ENCODE data around the gene UHMK1.
"Not testable (repeated sequence)": the region's sequence is repeated elsewhere in the genome, so short reads cannot be mapped to it uniquely, and the experiment has no call there.

Gene UHMK1, protein sequence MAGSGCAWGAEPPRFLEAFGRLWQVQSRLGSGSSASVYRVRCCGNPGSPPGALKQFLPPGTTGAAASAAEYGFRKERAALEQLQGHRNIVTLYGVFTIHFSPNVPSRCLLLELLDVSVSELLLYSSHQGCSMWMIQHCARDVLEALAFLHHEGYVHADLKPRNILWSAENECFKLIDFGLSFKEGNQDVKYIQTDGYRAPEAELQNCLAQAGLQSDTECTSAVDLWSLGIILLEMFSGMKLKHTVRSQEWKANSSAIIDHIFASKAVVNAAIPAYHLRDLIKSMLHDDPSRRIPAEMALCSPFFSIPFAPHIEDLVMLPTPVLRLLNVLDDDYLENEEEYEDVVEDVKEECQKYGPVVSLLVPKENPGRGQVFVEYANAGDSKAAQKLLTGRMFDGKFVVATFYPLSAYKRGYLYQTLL
- 204 to 535 (median 372) reads per million in 17 experiments for total RNA-seq

DNA sequence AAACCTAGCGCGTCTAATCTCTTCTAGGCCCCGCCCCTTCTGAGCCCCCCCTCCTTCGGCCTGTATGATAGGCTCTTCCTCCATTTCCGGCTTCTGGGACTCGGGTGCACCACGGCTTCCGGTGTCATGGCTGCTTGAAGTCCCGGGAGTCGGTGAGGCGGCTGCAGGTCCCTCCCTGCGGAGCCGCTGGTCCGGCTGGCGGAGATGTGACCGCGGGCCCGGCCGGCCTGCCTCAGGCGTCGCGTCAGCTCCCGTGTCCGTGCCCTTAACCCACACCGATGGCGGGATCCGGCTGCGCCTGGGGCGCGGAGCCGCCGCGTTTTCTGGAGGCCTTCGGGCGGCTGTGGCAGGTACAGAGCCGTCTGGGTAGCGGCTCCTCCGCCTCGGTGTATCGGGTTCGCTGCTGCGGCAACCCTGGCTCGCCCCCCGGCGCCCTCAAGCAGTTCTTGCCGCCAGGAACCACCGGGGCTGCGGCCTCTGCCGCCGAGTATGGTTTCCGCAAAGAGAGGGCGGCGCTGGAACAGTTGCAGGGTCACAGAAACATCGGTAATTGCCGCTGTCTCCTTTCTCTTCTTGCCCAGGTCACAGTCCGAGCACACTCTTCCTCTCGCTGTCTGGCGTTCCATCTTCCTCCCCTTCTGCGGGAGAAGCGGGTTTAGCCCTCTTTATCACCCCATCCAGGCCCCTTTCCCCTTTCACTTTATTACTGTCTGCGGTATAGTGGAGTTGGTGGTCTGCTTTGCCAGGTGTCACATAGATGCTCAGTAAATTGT is at the start of gene UHMK1:
Gene UHMK1, plus strand, starts transcription at position 96 of the 773 bp plus-strand sequence. Its CDS starts 183 bp downstream, at position 279.
- peak; percentile 88 to 95 (median 94) for DNase-seq

DNA sequence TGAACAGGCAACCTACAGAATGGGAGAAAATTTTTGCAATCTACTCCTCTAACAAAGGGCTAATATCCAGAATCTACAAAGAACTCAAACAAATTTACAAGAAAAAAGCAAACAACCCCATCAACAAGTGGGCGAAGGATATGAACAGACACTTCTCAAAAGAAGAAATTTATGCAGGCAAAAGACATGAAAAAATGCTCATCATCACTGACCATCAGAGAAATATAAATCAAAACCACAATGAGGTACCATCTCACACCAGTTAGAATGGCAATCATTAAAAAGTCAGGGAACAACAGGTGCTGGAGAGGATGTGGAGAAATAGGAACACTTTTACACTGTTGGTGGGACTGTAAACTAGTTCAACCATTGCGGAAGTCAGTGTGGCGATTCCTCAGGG is 43.3 kb upstream of the UHMK1 start:
- DNase-seq, result not testable (repeated sequence)

DNA sequence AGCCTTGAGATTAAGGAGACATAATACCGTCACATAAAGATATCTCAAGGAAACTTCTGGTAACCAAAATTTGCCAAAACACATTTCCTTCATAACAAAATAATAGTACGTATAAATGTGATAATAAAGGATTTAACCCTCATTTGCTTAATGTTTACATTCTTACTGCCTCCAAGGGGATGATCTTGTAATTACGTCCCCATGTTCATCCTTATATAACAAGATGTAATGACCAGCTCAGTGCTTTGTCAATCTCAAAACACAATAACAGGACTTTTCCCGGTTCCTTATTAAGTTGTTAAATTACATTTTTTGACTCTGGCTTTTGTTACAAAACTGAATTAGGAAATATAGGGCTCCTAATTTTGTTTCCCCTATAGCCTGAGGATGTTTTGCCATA is 41.3 kb upstream of the UHMK1 start:
- no peak for DNase-seq

DNA sequence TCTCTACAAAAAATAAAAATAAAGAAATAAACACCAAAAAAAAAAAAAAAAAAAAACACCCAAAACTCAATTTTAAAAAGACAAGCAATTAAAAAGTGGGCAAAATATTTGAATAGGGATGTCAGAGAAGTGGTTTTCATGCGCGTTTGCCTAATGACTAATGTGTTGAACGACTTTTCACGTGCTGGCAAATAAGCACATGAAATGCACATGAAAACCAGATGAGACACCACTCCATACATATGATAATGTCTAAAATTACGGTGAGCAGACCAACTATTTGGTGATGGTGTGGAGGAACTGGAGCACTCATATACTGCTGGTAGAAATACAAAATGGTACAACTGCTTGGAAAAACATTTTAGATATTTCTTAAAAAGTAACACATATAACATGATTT is 39.4 kb upstream of the UHMK1 start:
- DNase-seq, result no peak

DNA sequence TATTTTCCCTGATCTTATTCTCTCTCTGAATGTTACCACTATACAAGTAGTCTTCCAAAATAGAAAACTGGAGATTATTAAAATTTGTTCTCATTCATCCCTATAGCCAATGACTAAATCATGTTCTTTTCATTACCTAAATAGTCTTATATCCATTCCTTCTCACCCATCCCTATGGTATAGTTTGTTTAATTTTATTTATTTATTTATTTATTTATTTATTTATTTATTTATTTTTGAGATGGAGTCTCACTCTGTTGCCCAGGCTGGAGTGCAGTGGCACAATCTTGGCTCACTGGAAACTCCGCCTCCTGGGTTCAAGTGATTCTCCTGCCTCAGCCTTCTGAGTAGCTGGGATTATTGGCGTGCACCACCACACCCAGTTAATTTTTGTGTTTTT is 35.2 kb upstream of the UHMK1 start:
- not testable (repeated sequence) for DNase-seq

DNA sequence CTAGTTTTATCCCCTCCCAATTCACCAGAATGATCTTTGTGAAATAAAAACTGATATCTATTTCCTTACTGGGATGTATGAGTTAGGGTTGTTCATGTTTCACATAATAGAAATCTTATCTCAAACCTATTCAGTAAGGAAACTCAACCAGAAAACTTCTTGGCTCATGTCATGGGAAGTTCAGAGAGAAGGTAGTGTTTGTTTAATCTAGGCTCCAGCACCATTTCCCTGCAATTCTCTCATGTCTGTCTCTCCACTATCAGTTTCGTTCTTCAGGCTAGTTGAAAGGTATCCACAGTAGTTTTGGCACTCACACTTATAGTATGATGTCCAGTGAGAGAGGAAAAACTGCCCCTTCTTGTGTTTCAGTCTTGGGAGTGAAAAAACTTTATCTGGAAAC is 34.6 kb upstream of the UHMK1 start:
- no peak for DNase-seq

DNA sequence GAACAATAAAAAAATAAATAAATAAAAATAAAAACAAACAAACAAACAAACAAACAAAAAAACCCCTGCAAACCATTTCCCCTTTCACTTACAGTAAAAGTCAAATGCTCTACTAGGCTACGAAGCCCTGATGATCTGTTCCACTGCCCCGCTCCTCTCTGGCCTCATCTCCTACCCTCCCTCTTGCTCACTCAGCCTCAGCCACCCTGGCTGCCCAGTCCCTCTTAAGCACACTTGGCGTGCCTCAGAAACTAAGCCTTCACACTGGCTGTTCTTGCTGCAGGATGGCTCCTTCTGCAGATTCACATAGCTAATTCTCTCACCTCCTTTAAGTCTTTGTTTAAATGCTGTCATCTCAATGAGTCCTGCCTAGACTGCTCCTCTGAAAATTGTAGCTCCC is 30.8 kb upstream of the UHMK1 start:
- no peak for DNase-seq

DNA sequence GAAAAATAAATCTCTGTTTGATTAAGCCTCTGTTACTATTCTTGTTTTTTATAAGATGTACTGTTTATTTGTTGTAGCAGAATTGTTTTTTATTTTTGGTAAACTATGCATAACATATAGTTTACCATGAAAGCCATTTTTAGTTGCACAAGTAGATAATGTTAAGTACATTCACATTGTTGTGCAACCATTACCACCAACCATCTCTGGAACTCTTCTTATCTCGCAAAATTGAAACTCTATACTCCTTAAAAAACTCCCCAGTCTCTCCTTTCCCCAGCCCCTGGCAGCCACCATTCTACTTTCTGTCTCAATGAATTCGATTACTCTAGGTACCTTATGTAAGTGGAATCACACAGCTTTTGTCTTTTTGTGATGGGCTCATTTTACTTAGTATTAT is 27.4 kb upstream of the UHMK1 start:
- DNase-seq, result no peak

DNA sequence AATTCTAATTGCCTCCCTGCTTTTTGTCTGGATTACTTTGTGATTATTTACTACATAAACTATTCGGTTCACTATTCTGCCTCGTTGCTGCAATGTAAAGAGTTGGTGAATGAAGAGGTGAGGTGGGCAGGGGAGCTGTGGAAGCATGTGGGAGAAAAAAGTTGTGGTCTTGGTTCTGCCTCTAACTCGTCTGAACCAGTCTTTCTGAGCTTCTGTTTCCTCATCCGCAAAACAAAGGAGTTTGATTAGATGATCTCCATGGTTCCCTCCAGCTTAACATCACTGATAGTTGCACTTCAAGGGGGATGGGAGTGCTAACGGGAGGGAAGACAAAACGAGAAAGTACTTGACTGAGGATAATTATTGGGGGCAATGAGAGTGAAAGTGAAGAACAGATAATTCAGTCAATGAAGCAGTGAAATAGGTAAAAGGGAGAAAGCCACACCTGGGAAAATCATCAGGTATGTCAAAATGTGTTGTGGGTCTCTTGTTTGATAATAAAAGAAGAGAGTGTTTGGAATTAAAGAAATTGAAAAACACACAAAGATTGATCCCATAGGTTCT is 26.2 kb upstream of the UHMK1 start:
- DNase-seq, result no peak

DNA sequence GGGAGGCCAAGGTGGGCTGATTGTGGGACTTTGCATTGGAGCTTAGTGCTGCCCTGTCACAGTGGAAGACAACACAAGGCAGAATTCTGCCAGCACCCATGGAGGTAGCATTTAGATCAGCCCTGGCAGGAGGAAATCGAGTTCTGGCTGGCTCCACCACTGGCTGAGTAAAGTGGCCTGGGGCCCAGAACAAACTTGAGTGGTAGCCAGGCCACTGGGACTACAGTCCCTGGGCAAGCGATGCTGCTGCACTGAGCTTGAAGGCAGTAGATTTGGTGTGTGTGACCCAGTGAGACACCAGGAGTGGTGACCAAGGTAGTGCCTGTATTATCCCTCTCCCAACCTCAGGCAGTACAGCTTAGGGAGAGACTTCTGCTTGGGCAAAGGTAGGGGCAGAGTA is 22.5 kb upstream of the UHMK1 start:
- no peak for DNase-seq

DNA sequence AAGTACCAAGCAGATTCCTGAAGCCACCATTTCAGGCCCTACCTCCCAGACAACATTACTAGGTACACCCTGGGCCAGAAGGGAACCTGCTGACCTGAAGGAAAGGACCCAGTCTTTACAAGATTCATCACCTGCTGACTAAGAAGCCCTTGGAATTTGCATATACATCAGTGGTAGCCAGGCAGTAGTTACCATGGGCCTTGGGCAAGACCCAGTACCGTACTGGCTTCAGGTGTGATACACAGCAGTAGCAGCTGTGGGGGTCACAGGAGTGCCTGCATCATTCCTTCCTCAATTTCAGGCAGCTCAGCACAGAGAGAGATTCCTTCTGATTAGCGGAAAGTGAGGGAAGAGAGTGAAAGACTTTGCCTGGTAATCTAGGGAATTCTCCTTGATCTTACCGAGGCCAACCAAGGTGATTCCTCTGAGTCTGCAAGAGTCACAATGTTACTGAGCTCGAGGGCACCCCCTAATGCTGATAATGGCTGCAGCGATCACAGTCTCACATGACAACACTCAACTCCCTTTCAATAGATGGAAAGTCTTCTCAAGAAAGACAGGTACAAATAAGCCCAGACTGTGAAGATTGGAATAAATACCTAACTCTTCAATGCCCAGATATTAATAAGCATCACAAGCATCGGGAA is 22.0 kb upstream of the UHMK1 start:
- DNase-seq, result no peak

DNA sequence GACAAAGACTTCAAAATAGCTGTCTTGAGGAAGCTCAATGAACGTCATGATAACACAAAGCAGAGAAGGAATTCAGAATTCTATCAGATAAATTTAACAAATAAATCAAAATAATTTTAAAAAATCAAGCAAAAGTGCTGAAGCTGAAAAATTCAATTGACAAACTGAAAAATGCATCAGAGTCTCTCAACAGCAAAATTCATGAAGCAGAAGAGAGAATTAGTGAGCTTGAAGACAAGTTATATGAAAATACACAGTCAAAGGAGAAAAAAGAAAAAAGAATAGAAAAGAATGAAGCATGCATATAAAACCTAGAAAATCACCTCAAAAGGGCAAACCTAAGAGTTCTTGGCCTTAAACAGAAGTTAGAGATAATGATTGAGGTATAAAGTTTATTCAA is 21.0 kb upstream of the UHMK1 start:
- no peak for DNase-seq

DNA sequence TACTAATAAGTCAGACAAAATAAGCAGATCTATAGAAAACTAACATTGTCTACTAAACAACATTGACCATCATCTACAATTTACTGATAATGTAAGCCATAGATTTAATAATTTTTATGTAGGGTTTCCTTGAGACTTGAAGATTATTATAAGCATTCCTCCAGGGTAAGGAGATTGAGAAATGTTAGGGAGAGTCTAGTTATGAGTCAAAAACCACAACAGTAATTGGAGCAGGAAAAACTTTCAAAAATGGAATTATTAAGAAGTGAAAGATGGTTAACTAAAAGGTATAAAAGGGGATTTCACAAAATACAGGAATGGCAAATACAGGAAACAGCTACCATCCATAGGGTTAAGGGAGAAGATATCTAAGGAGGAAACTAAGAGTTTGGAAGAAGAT is 12.4 kb upstream of the UHMK1 start:
- no peak for DNase-seq

DNA sequence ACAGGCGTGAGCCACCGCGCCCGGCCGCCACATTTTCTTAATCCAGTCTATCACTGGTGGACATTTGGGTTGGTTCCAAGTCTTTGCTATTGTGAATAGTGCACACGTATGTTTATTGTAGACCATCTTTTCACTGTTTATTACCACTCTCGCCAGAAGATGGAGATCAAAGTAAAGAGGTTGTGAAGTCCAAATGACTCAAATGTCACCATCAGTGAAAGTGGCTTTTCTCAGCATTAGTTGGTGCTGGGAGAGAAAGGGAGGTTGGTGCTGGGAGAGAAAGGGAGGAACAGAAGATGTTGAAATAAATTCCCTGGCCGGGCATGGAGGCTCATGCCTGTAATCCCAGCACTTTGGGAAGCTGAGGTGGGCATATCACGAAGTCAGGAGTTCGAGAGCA is 10.4 kb upstream of the UHMK1 start:
- DNase-seq, result no peak

DNA sequence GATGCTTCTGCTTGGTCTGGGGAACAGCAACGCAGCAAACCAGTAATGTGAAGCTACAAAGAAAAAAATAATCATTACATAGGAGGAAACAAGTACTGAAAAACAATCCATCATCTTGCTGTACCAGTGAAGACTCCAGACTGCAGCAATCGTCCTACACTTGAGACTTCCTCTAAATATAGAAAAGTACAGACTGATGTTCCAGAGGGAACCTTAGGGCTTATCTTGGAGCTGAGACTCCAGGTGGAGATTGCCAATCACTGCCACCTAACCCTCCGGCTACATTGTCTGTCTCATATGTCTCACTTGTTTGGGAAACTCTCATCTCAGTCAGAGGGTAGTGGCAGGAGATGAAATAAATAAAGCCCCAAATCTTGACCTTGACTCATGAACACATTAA is 9.4 kb upstream of the UHMK1 start:
- DNase-seq, result no peak

DNA sequence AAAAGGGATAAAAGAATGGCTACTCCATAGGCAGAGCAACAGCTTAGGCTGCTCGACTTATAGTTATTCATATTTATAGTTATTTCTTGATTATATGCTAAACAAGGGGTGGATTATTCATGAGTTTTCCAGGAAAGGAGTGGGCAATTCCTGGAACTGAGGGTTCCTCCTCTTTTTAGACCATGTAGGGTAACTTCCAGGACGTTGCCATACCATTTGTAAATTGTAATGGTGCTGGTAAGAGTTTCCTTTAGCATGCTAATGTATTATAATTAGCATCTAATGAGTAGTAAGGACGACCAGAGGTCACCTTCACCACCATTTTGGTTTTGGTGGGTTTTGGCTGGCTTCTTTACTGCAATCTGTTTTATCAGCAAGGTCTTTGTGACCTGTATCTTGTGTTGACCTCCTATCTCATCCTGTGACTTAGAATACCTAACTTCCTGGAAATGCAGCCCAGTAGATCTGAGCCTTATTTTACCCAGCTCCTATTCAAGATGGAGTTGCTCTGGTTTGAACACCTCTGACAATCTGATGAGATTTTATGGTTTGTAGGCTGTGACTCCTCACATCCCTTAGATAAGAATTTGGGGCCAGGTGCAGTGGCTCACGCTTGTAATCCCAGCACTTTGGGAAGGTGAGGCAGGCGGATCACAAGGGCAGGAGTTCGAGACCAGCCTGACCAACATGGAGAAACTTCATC is 1.9 kb upstream of the UHMK1 start:
- not testable (repeated sequence) for DNase-seq

DNA sequence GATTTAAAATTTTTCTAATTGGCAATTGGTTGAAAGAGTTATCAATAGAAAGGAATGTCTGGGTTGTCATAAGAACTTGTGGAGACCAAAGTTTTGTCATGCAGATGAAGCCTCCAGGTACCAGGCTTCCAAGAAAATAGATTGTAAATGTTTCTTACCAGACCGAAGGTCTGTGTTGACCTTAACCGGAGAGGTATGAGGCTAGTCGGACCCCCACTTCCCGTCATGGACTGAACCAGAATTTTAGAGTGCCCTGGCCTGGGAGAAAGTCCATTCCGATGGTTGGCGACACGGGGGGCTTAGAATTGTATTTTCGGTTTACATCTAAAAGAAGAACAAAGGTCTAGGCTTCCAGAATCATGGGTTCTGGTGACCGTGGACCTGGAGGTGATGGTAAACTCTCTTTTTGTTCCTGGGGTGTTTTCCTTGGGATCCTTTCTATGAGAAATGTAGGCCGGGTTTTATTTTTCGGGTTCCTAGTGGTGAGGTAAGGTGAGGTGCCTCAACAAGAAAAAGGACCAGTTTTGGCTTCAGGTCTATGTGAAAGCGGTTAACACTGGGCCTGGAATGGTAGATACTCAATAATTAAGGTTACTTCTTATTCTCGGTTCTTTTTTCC is 405 bp upstream of the UHMK1 start:
- no peak for DNase-seq

DNA sequence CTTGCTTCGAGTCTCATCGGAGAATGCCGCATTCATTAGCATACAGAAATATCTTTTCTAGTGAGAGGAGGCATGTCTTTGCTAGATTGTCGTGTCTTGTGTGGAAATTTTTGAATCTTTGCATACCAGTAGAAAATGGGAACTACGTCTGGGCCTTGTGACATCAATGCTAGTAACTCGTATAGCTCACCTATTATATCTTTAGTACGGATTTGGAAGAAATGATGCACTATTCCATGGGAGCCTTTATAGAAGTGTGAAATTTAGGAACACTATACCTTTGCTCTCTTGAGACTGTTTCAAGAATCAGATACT is 835 bp downstream of the UHMK1 start:
- peak; percentile 28 to 65 (median 48) for DNase-seq

DNA sequence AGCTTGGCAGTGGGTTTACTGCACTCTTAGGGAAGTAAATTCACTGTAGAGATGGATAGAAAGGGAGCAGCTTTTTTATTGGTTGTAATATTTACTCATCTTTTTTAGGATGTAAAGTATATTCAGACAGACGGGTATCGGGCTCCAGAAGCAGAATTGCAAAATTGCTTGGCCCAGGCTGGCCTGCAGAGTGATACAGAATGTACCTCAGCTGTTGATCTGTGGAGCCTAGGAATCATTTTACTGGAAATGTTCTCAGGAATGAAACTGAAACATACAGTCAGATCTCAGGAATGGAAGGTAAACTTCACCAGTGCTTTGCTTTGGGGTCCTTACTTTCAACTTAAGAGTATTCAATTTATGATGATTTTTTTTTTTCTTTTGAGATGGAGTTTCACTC is 3.2 kb downstream of the UHMK1 start:
- DNase-seq, result no peak

DNA sequence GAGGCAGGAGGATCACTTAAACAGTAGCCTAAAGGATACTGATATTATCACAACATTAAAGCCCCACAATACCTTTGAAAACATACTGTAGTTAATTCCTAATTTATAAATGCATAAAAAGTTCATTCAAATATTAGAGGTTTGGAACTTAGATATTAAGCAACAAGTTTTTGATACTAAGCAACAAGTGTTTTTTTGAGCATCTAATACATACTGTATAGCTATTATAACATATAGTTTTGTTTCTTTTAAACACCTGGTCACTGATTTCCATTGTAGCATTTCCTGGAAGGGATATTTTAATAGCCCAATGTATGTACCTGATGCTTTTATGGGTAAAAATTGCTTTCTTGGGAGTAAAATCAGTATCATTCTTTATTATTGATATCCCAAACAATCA is 4.5 kb downstream of the UHMK1 start:
- no peak for DNase-seq

DNA sequence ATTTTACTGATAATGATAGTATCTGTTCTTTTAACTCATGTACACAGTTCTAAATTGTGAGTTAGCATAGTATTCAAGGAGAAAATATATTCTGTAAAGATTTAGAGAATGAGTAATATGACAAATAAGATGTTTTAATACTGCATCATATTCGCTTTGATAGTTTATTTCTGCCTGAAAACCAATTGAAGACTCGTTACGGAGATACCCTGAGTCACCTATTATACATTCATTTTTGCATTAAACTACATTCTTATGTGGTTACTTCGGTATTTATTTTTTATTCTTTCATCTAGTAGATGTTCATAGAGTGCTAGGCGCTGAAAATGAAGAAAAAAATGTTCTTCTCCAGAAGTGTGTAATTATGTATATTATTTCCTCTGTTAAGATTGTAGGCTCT is 5.3 kb downstream of the UHMK1 start:
- no peak for DNase-seq

DNA sequence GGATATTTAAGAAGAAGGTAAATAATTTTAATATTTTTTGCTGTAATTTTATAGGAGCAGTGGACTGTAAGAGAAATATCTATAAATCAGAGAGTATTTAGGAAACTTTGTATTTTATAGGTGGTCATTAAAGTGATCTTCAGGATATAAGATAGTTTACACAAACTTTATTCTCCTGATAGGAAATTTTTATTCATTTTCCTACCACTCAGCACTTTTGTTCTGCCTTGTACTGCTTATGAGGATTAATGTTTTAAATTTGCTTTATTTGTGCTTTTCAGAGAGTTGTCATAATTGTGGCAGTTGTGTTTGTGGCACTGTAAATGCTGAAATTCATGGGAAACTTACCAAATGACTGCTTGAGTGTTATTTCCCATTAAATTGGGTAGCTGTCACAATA is 29.7 kb downstream of the UHMK1 start:
- no peak for DNase-seq
